ENCODE data around the gene UBE2Q1.

The UBE2Q1 gene

GRCh38 chr1:154557939-154558719 lies at the start of gene UBE2Q1:
TSS of gene UBE2Q1 (minus strand) at chr1:154558662. CDS start at chr1:154558553, 109 bp downstream.
- no peak for DNase-seq

GRCh38 chr1:154607609-154608396 lies 49.3 kb upstream of the UBE2Q1 start, which contains the start of gene ADAR:
TSS of gene ADAR (minus strand) at chr1:154608186. CDS start at chr1:154608006, 180 bp downstream.
- peak; percentile 92 for DNase-seq

- DNase-seq, result peak; percentile 30
Observed at GRCh38 chr1:154607106-154607608, 48.7 kb upstream of the UBE2Q1 start.

- DNase-seq, result no peak
Observed at GRCh38 chr1:154605534-154605933, 47.1 kb upstream of the UBE2Q1 start.

- DNase-seq, result no peak
Observed at GRCh38 chr1:154603317-154603716, 44.9 kb upstream of the UBE2Q1 start.

GRCh38 chr1:154599658-154600057 lies 41.2 kb upstream of the UBE2Q1 start:
- DNase-seq, result no peak

- no peak for DNase-seq
Observed at GRCh38 chr1:154598871-154599635, 40.6 kb upstream of the UBE2Q1 start.

GRCh38 chr1:154595621-154596020 lies 37.2 kb upstream of the UBE2Q1 start:
- DNase-seq, result no peak

- DNase-seq, result no peak
Observed at GRCh38 chr1:154594811-154595210, 36.3 kb upstream of the UBE2Q1 start.

- DNase-seq, result no peak
Observed at GRCh38 chr1:154593390-154593789, 34.9 kb upstream of the UBE2Q1 start.

- DNase-seq, result no peak
Observed at GRCh38 chr1:154591206-154591605, 32.7 kb upstream of the UBE2Q1 start.

- DNase-seq, result no peak
Observed at GRCh38 chr1:154590756-154591155, 32.3 kb upstream of the UBE2Q1 start.

GRCh38 chr1:154589780-154590179 lies 31.3 kb upstream of the UBE2Q1 start:
- no peak for DNase-seq

- DNase-seq, result no peak
Observed at GRCh38 chr1:154586641-154587040, 28.2 kb upstream of the UBE2Q1 start.

- no peak for DNase-seq
Observed at GRCh38 chr1:154586231-154586630, 27.8 kb upstream of the UBE2Q1 start.

- DNase-seq, result no peak
Observed at GRCh38 chr1:154584267-154584994, 26.0 kb upstream of the UBE2Q1 start.

- no peak for DNase-seq
Observed at GRCh38 chr1:154583773-154584172, 25.3 kb upstream of the UBE2Q1 start.

GRCh38 chr1:154582885-154583284 lies 24.4 kb upstream of the UBE2Q1 start:
- DNase-seq, result no peak

GRCh38 chr1:154581766-154582165 lies 23.3 kb upstream of the UBE2Q1 start:
- DNase-seq, result no peak

GRCh38 chr1:154579374-154579773 lies 20.9 kb upstream of the UBE2Q1 start:
- DNase-seq, result no peak

- DNase-seq, result no peak
Observed at GRCh38 chr1:154578058-154578418, 19.6 kb upstream of the UBE2Q1 start.

- DNase-seq, result no peak
Observed at GRCh38 chr1:154577346-154578057, 19.0 kb upstream of the UBE2Q1 start.
